Measurements from ENCODE around the gene ASMTL. TPM values are rescaled to one million over a fixed set of nuclear protein-coding genes. Genes with fewer than 3 reads are reported as not detected.

ASMTL gene
- total RNA-seq, 4 donors from 2014 or later: 19.4 to 27.7 (median 24.4) TPM

- 92% methylated on average over 2 of the region's 2 CpGs for WGBS
- Histone ChIP-seq H3K4me3 (no peak overlapping the region), H3K4me1 (no peaks in the 10 kb centered on the region), H3K36me3 (peaks cover 43% of the 10 kb centered on the region), H3K27ac (no peak overlapping the region), H3K27me3 (no peaks in the 10 kb centered on the region), H3K9me3 (no peaks in the 10 kb centered on the region)
- no peak for DNase-seq (ENCODE audit: low spot score in 2 of 2)
- TF ChIP-seq POLR2AphosphoS5 (IDR thresholded peaks at IDR 0.05): no peak
- no peak for TF ChIP-seq EP300 (IDR thresholded peaks at IDR 0.05)
- no peak for TF ChIP-seq CTCF (IDR thresholded peaks at IDR 0.05)
- TF ChIP-seq POLR2A (IDR thresholded peaks at IDR 0.05): no peak
These were observed 90.8 kb downstream of the ASMTL start for GRCh38 chrX:1361910-1362309.

- H3K9me3 ChIP-seq: no peaks in the 10 kb centered on the region
- no peak overlapping the region for H3K27ac ChIP-seq
- H3K4me3 ChIP-seq: no peak overlapping the region
- WGBS: 76% methylated on average over 12 of the region's 12 CpGs
- H3K36me3 ChIP-seq: peaks cover 43% of the 10 kb centered on the region
- no peak for DNase-seq (ENCODE audit: low spot score in 2 of 2)
- no peaks in the 10 kb centered on the region for H3K4me1 ChIP-seq
- TF ChIP-seq EP300 (IDR thresholded peaks at IDR 0.05) (no peak), CTCF (IDR thresholded peaks at IDR 0.05) (no peak), POLR2AphosphoS5 (IDR thresholded peaks at IDR 0.05) (no peak), POLR2A (IDR thresholded peaks at IDR 0.05) (no peak)
- H3K27me3 ChIP-seq: no peaks in the 10 kb centered on the region
These were observed 91.4 kb downstream of the ASMTL start for GRCh38 chrX:1361275-1361674.

DNA sequence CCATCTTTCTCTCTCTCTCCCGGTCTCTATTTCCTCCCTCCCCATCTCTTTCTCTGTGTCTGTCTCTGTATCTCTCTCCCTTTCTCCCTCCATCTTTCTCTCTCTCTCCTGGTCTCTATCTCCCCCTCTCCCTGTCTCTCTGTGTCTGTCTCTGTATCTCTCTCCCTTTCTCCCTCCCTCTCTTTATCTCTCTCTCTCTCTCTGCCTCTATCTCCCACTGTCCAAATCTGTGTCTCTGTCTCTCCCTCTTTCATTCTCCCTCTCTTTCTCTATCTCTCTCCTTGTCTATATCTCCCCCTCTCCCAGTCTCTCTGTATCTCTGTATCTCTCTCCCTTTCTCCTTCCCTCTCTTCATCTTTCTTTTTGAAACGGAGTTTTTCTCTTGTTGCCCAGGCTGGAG, 92.5 kb downstream of the ASMTL start:
- 87% methylated on average over 2 of the region's 2 CpGs for WGBS
- H3K4me1 ChIP-seq: no peaks in the 10 kb centered on the region
- H3K36me3 ChIP-seq: peaks cover 43% of the 10 kb centered on the region
- no peaks in the 10 kb centered on the region for H3K27me3 ChIP-seq
- no peak for TF ChIP-seq CTCF (IDR thresholded peaks at IDR 0.05)
- TF ChIP-seq EP300 (IDR thresholded peaks at IDR 0.05): no peak
- TF ChIP-seq POLR2A (IDR thresholded peaks at IDR 0.05): no peak
- no peak for TF ChIP-seq POLR2AphosphoS5 (IDR thresholded peaks at IDR 0.05)
- H3K4me3 ChIP-seq: no peak overlapping the region
- no peak overlapping the region for H3K27ac ChIP-seq
- no peaks in the 10 kb centered on the region for H3K9me3 ChIP-seq
- no peak for DNase-seq (ENCODE audit: low spot score in 2 of 2)

- Histone ChIP-seq H3K4me3 (no peak overlapping the region), H3K27me3 (no peaks in the 10 kb centered on the region), H3K9me3 (no peaks in the 10 kb centered on the region), H3K4me1 (no peaks in the 10 kb centered on the region), H3K27ac (no peak overlapping the region), H3K36me3 (peaks cover 38% of the 10 kb centered on the region)
- TF ChIP-seq CTCF (IDR thresholded peaks at IDR 0.05): no peak
- no peak for TF ChIP-seq POLR2A (IDR thresholded peaks at IDR 0.05)
- no peak for TF ChIP-seq POLR2AphosphoS5 (IDR thresholded peaks at IDR 0.05)
- TF ChIP-seq EP300 (IDR thresholded peaks at IDR 0.05): no peak
- WGBS: 88% methylated on average over 4 of the region's 4 CpGs
- DNase-seq (ENCODE audit: low spot score in 2 of 2): no peak
These were observed 93.2 kb downstream of the ASMTL start for GRCh38 chrX:1359477-1359873.

- no peaks in the 10 kb centered on the region for H3K4me1 ChIP-seq
- H3K27ac ChIP-seq: no peak overlapping the region
- no peak for DNase-seq (ENCODE audit: low spot score in 2 of 2)
- WGBS: 86% methylated on average over 6 of the region's 6 CpGs
- H3K4me3 ChIP-seq: no peak overlapping the region
- H3K27me3 ChIP-seq: no peaks in the 10 kb centered on the region
- H3K9me3 ChIP-seq: no peaks in the 10 kb centered on the region
- no peak for TF ChIP-seq CTCF (IDR thresholded peaks at IDR 0.05)
- TF ChIP-seq POLR2AphosphoS5 (IDR thresholded peaks at IDR 0.05): no peak
- TF ChIP-seq POLR2A (IDR thresholded peaks at IDR 0.05): no peak
- no peak for TF ChIP-seq EP300 (IDR thresholded peaks at IDR 0.05)
- H3K36me3 ChIP-seq: peaks cover 32% of the 10 kb centered on the region
These were observed 93.8 kb downstream of the ASMTL start for GRCh38 chrX:1358793-1359476.
